Activated CD4-positive, CD25-positive, alpha-beta regulatory T cell (primary cell): ENCODE data around the gene PRRX2.
"Not testable (repeated sequence)": the region's sequence is repeated elsewhere in the genome, so short reads cannot be mapped to it uniquely, and the experiment has no call there.

Source experiments
- DNase-seq, 4 experiments: peaks; one replicate each; lab custom pipeline; 2025; lab: John Stamatoyannopoulos, UW

The PRRX2 gene

GRCh38 chr9:129759804-129760502 is 94.5 kb downstream of the PRRX2 start:
- DNase-seq, result no peak

DNA sequence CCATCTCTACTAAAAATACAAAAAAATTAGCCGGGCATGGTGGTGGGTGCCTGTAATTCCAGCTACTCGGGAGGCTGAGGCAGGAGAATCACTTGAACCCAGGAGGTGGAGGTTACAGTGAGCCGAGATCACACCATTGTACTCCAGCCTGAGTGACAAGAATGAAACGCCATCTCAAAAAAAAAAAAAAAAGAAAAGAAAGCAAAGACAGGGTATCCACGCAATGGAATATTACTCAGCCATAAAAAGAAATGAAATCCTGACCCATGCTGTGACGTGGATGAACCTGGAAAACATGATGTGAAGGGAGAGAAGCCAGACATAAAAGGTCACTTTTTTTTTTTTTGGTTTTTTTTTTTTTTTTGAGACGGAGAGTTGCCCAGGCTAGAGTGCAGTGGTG is 95.3 kb downstream of the PRRX2 start:
- DNase-seq, result not testable (repeated sequence)

GRCh38 chr9:129761293-129761900 is 96.0 kb downstream of the PRRX2 start:
- no peak for DNase-seq

DNA sequence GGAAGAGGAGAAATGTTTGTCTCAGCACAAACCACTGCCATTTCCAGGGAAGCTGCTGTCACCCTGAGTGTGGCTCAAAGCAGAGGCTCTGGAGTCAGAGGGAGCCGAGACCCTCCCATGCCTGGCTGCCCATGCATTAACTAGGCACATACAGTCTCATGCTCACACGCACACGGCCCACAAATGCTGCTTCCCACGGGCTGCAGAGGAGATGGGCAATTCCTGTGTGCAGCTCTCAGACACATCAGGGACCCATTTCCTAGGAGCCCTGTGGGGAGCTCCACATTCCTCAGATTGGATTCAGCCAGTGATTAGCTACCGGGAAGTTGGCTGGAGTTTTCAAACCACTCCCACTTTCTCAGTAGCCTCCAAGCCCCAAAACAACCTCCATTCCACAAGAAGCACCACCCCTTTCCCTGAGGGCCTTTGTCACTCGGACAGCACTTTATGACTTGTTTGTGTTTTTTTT is 96.5 kb downstream of the PRRX2 start:
- DNase-seq, result no peak

DNA sequence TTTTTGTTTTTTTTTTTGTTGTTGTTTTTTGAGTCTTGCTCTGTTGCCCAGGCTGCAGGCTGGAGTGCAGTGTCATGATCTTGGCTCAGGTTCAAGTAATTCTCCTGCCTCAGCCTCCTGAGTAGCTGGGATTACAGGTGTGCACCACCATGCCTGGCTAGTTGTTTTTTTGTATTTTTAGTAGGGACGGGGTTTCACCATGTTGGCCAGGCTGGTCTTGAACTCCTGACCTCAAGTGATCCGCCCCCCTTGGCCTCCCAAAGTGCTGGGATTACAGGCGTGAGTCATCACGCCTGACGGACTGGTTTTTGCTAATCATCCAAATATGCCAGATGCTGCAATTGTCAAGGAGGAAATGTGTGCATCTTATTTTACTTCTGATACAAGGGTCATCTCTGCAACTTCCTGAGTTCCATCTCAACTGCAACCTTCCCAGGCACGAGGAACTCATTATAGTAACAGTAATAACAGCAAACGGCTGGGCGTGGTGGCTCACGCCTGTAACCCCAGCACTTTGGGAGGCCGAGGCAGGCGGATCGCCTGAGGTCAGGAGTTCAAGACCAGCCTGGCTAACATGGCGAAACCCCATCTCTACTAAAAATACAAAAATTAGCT is 97.0 kb downstream of the PRRX2 start:
- not testable (repeated sequence) for DNase-seq

DNA sequence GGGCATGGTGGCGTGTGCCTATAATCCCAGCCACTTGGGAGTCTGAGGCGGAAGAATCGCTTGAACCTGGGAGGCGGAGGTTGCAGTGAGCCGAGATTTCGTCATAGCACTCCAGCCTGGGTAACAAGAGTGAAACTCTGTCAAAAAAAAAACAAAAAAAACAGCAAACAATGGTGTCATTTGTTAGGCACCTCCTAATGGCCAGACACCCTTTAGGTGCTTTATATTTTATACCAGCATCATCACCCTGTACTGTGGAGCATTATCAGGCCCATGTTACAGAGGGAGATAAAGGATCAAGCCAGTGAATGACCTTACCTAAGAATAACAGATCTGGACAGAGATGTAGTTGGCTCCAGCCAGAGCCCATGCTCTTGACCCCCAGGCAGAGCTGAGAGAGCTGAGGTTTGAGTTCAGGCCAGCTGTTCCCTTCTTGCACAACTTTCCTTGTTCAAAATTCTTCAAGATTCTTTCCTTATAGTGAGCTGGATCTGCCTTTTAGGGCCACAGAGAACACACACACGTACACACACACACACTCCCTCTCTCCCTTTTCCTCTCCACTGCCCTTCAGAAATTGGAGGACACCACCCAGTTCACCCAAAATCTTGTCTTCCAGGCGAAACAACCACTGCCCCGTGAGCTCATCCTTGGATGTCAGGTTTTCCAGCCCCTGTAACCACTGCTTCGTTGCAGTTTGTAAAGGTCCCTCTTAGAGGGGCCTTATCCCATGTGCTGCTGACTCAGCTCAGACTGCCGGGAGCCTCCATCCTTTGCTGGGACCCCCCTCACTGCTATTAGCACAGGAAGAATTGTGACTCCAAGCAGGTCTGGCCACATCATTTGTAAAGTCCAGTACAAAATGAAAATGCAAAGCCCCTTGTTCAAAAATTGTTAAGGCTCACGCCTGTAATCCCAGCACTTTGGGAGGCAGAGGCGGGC is 97.8 kb downstream of the PRRX2 start:
- no peak for DNase-seq

DNA sequence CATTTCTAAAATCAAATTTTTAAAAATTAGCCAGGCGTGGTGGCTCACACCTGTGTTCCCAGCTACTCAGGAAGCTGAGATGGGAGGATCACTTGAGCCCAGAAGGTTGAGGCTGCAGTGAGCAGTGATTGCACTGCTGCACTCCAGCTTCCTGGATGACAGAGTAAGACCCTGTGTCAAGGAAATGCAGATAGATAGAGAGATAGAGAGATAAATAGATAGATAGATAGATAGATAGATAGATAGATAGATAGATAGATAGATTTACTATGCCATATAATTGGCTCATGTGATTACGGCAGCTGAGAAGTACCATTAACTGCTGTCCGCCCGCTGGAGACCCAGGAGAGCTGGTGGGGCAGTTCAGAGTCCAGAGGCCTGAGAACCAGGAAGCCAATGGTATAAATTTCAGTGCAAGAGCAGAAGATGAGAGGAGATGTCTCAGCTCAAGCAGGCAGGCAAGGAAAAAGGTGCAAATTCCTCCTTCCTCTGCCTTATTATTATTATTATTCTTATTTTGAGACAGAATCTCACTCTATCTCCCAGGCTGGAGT is 100.4 kb downstream of the PRRX2 start:
- no peak for DNase-seq

- no peak for DNase-seq
These were observed 103.0 kb downstream of the PRRX2 start for GRCh38 chr9:129768486-129768885.

DNA sequence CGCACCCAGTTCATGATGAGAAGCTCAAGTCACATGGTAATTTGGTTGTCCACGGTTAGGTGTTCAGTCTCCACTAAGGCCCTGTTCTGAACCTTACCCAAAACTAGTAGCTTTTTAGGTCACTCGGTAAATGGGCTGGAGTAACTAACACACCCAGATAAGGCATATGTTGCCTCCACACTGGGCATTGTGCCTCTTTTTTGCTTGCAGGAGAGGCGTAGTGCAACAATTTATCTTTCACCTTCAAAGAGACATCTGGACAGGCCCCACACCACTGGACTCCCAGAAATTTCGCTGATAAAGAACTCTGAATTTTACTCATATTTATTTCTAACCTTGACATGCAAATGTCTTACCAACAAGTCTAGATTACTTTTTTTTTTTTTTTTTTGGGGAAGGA is 104.2 kb downstream of the PRRX2 start:
- no peak for DNase-seq

- DNase-seq, result no peak
These were observed 105.3 kb downstream of the PRRX2 start for GRCh38 chr9:129770741-129771140.
